ENCODE results near the gene KLK12.

GRCh38 chr19:51047031-51047335, 12.2 kb upstream of the KLK12 start:
- TF ChIP-seq, protein P1, sequence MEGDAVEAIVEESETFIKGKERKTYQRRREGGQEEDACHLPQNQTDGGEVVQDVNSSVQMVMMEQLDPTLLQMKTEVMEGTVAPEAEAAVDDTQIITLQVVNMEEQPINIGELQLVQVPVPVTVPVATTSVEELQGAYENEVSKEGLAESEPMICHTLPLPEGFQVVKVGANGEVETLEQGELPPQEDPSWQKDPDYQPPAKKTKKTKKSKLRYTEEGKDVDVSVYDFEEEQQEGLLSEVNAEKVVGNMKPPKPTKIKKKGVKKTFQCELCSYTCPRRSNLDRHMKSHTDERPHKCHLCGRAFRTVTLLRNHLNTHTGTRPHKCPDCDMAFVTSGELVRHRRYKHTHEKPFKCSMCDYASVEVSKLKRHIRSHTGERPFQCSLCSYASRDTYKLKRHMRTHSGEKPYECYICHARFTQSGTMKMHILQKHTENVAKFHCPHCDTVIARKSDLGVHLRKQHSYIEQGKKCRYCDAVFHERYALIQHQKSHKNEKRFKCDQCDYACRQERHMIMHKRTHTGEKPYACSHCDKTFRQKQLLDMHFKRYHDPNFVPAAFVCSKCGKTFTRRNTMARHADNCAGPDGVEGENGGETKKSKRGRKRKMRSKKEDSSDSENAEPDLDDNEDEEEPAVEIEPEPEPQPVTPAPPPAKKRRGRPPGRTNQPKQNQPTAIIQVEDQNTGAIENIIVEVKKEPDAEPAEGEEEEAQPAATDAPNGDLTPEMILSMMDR (IDR thresholded peaks at IDR 0.05) = no peak
- no peak for TF ChIP-seq POLR2A (IDR thresholded peaks at IDR 0.05)

Data from upper lobe of left lung (tissue), 4 donors.